Measurements from ENCODE around the gene MBOAT2. TPM values are rescaled to one million over a fixed set of nuclear protein-coding genes. Genes with fewer than 3 reads are reported as not detected.

Gene MBOAT2
- total RNA-seq, 1 experiment from 2014 or later = 16.8 TPM

DNA sequence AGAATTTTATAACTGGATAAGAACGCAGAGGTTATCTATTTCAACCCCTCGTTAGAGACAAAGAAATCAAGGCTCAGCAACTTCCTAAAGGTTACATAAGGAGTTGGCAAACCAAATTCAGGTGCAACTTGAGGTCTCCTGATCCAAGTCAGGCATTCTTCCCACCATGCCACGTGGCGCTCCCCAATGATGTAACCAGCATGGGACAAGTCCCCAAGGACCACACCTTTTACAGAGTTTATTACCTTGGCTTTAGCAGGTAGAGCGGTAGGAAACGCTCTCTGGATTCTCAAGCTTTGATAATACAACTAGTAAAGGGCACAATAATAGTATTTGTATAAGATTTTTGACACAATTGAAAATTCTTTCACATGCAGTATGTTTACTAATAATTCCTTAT lies 26.7 kb upstream of the MBOAT2 start:
- H2AFZ ChIP-seq (ENCODE audit: low read depth, low read length, poor library complexity, severe bottlenecking) = no peak overlapping the region
- ChIA-PET POLR2A (no interaction called here), CTCF (no interaction called here), RAD21 (ENCODE audit: low non-redundant PET in 1 of 2, low total read pairs in 2 of 2, uncharacterized antibody in 2 of 2, unreplicated experiment in 2 of 2) (no interaction called here)
- H3K4me2 ChIP-seq (ENCODE audit: low read length) = no peak overlapping the region
- no peak overlapping the region for H3K9ac ChIP-seq (ENCODE audit: low read length)
- H3K4me3 ChIP-seq (replicated peaks in 1 of 2; ENCODE audit: low read depth in 1 of 2, low read length in 2 of 2) = no peak overlapping the region
- BruUV-seq (replicated peaks) = no TSS peak
- H4K20me1 ChIP-seq (ENCODE audit: insufficient read depth) = no peaks in the 10 kb centered on the region
- no peaks in the 10 kb centered on the region for H3K4me1 ChIP-seq (ENCODE audit: control insufficient read depth in 1 of 2, insufficient read depth in 2 of 2, low read length in 2 of 2)
- no peaks in the 10 kb centered on the region for H3K79me2 ChIP-seq (ENCODE audit: insufficient read depth, low read length)
- DNase-seq (ENCODE audit: low read depth, low spot score) (no peak), ATAC-seq (no peak)
- TF ChIP-seq, protein P1, sequence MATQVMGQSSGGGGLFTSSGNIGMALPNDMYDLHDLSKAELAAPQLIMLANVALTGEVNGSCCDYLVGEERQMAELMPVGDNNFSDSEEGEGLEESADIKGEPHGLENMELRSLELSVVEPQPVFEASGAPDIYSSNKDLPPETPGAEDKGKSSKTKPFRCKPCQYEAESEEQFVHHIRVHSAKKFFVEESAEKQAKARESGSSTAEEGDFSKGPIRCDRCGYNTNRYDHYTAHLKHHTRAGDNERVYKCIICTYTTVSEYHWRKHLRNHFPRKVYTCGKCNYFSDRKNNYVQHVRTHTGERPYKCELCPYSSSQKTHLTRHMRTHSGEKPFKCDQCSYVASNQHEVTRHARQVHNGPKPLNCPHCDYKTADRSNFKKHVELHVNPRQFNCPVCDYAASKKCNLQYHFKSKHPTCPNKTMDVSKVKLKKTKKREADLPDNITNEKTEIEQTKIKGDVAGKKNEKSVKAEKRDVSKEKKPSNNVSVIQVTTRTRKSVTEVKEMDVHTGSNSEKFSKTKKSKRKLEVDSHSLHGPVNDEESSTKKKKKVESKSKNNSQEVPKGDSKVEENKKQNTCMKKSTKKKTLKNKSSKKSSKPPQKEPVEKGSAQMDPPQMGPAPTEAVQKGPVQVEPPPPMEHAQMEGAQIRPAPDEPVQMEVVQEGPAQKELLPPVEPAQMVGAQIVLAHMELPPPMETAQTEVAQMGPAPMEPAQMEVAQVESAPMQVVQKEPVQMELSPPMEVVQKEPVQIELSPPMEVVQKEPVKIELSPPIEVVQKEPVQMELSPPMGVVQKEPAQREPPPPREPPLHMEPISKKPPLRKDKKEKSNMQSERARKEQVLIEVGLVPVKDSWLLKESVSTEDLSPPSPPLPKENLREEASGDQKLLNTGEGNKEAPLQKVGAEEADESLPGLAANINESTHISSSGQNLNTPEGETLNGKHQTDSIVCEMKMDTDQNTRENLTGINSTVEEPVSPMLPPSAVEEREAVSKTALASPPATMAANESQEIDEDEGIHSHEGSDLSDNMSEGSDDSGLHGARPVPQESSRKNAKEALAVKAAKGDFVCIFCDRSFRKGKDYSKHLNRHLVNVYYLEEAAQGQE (IDR thresholded peaks at IDR 0.05; ENCODE audit: low read depth) = no peak
- TF ChIP-seq, protein P2, sequence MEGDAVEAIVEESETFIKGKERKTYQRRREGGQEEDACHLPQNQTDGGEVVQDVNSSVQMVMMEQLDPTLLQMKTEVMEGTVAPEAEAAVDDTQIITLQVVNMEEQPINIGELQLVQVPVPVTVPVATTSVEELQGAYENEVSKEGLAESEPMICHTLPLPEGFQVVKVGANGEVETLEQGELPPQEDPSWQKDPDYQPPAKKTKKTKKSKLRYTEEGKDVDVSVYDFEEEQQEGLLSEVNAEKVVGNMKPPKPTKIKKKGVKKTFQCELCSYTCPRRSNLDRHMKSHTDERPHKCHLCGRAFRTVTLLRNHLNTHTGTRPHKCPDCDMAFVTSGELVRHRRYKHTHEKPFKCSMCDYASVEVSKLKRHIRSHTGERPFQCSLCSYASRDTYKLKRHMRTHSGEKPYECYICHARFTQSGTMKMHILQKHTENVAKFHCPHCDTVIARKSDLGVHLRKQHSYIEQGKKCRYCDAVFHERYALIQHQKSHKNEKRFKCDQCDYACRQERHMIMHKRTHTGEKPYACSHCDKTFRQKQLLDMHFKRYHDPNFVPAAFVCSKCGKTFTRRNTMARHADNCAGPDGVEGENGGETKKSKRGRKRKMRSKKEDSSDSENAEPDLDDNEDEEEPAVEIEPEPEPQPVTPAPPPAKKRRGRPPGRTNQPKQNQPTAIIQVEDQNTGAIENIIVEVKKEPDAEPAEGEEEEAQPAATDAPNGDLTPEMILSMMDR (IDR thresholded peaks at IDR 0.05 in 2 of 3, conservative IDR thresholded peaks at IDR 0.05 in 1 of 3; ENCODE audit: borderline replicate concordance in 1 of 3, insufficient read depth in 1 of 3, low read depth in 2 of 3, low read length in 2 of 3) = no peak
- TF ChIP-seq EZH2phosphoT487 (IDR thresholded peaks at IDR 0.05; ENCODE audit: borderline replicate concordance) (no peak), RAD21 (IDR thresholded peaks at IDR 0.05; ENCODE audit: low read depth) (no peak), CBX3 (IDR thresholded peaks at IDR 0.05; ENCODE audit: low read depth) (no peak), SIN3A (IDR thresholded peaks at IDR 0.05; ENCODE audit: low read depth) (no peak), POLR2A (IDR thresholded peaks at IDR 0.05; ENCODE audit: borderline replicate concordance, extremely low read depth, insufficient read depth, insufficient read length) (no peak), SP1 (IDR thresholded peaks at IDR 0.05; ENCODE audit: low read depth) (no peak), EZH2 (IDR thresholded peaks at IDR 0.05) (no peak), ZFX (IDR thresholded peaks at IDR 0.05) (no peak), POLR2AphosphoS5 (IDR thresholded peaks at IDR 0.05; ENCODE audit: low read depth, low read length) (no peak), CEBPB (IDR thresholded peaks at IDR 0.05; ENCODE audit: low read depth) (no peak), SRF (IDR thresholded peaks at IDR 0.05; ENCODE audit: low read depth) (no peak)
- TF ChIP-seq, protein P3, sequence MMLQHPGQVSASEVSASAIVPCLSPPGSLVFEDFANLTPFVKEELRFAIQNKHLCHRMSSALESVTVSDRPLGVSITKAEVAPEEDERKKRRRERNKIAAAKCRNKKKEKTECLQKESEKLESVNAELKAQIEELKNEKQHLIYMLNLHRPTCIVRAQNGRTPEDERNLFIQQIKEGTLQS (IDR thresholded peaks at IDR 0.05) = no peak
- H3K9me3 ChIP-seq (ENCODE audit: control insufficient read depth in 1 of 2, insufficient read depth in 1 of 2, low read depth in 1 of 2, low read length in 2 of 2) = no peaks in the 10 kb centered on the region
- intact Hi-C loops (cut with micrococcal nuclease) = no loop called here
- H3K27ac ChIP-seq (ENCODE audit: low read depth, low read length) = no peak overlapping the region
- no peaks in the 10 kb centered on the region for H3K36me3 ChIP-seq (ENCODE audit: control insufficient read depth in 1 of 2, insufficient read depth in 2 of 2, low read length in 2 of 2)
- H3K9me2 ChIP-seq (ENCODE audit: insufficient read depth) = no peaks in the 10 kb centered on the region
- no peaks in the 10 kb centered on the region for H3K27me3 ChIP-seq (ENCODE audit: insufficient read depth, low read length)

Data from HCT116 (cell line).